GM12878 (cell line): ENCODE measurements around the gene DBNL. TPM values are rescaled to one million over a fixed set of nuclear protein-coding genes. Genes with fewer than 3 reads are reported as not detected.

Source experiments
- ATAC-seq: fragments of 200-7000 bp; cut with Tn5 transposase; 3 replicates; pipeline ENCODE4 v1.9.1; 2020; ENCODE audit warnings: mild to moderate bottlenecking, moderate library complexity
- BruUV-seq: library from RNA; stranded (reverse); fragments of 400-500 nt; replicated peaks from 2 replicates; lab custom pipeline; 2021; lab: Mats Ljungman, UMichigan
- CTCF ChIA-PET: fragments of 300-600 bp; sonication (Branson Sonifier 250); formaldehyde crosslinking; extraction: SDS; loops from one replicate; lab custom pipeline; 2021; ENCODE audit warnings: inconsistent platforms; lab: Yijun Ruan, JAX
- POLR2A ChIA-PET: fragments of 350-600 bp; formaldehyde crosslinking; extraction: SDS; loops from one replicate; lab custom pipeline; 2021; ENCODE audit warnings: inconsistent platforms; lab: Charles Lee
- RAD21 ChIA-PET: fragments of 300-600 bp; sonication (Branson Sonifier 250); formaldehyde crosslinking; loops from one replicate; lab custom pipeline; 2023; ENCODE audit warnings: antibody characterized with exemption; ENCODE audit not compliant: unreplicated experiment; lab: Charles Lee
- SMC1A ChIA-PET: fragments of 300-600 bp; sonication (Branson Sonifier 250); formaldehyde crosslinking; loops from one replicate; lab custom pipeline; 2023; ENCODE audit not compliant: unreplicated experiment, uncharacterized antibody; lab: Charles Lee
- DNase-seq: peaks from one replicate; pipeline ENCODE4 v3.0.0-alpha.2; 2011; ENCODE audit warnings: low read depth, low spot score
- FAIRE-seq: peaks from 3 replicates; lab custom pipeline; 2011; peaks lifted over from hg19 to GRCh38; lab: Jason Lieb, UNC
- H2AFZ ChIP-seq: 2 replicates; pipeline ENCODE4 v1.6.0; 2011; ENCODE audit warnings: low read depth, low read length, control low read depth; ENCODE audit not compliant: control insufficient read depth
- H3K27ac ChIP-seq: 2 replicates; pipeline ENCODE4 v1.5.1; 2011; ENCODE audit warnings: control low read depth; ENCODE audit not compliant: control insufficient read depth, insufficient read depth
- H3K27me3 ChIP-seq, 2 experiments: replicated peaks in 1 of 2; 2 replicates each; pipeline versions ENCODE4 v1.6.0 to v1.6.1; 2011; ENCODE audit warnings: low read length in 1 of 2; ENCODE audit not compliant: control insufficient read depth in 2 of 2, insufficient read depth in 2 of 2
- H3K36me3 ChIP-seq, 2 experiments: 2 replicates each; pipeline ENCODE4 v1.5.1; 2011; ENCODE audit warnings: low read length in 1 of 2; ENCODE audit not compliant: control insufficient read depth in 2 of 2, insufficient read depth in 2 of 2
- H3K4me1 ChIP-seq: 2 replicates; pipeline ENCODE4 v1.6.1; 2011; ENCODE audit warnings: mild to moderate bottlenecking, low read length, moderate library complexity, mixed read lengths; ENCODE audit not compliant: control insufficient read depth, insufficient read depth
- H3K4me2 ChIP-seq: 2 replicates; pipeline ENCODE4 v1.6.0; 2011; ENCODE audit warnings: control low read depth; ENCODE audit not compliant: control insufficient read depth, insufficient read depth
- H3K4me3 ChIP-seq: fragments of 200-600 bp; sonication (generic); 2 replicates; pipeline ENCODE4 v1.5.1; 2016
- H3K79me2 ChIP-seq: 2 replicates; pipeline ENCODE4 v1.6.0; 2011; ENCODE audit warnings: low read length; ENCODE audit not compliant: control insufficient read depth, insufficient read depth
- H3K9ac ChIP-seq: 2 replicates; pipeline ENCODE4 v1.8.0; 2011; ENCODE audit warnings: low read length, control low read depth, mixed read lengths; ENCODE audit not compliant: control insufficient read depth, insufficient read depth
- H3K9me3 ChIP-seq: replicated peaks from 3 replicates; pipeline ENCODE4 v1.5.1; 2011; ENCODE audit warnings: mild to moderate bottlenecking, low read length; ENCODE audit not compliant: control insufficient read depth, insufficient read depth
- H4K20me1 ChIP-seq: 2 replicates; pipeline ENCODE4 v1.6.0; 2011; ENCODE audit not compliant: control insufficient read depth, insufficient read depth
- CHD2 ChIP-seq: IDR thresholded peaks from 2 replicates; pipeline ENCODE4 v1.6.1; 2011; ENCODE audit warnings: low read depth, low read length, improper control_type of control experiment, borderline replicate concordance
- ESRRA ChIP-seq: IDR thresholded peaks from 2 replicates; pipeline ENCODE4 v1.6.1; 2012; ENCODE audit warnings: mild to moderate bottlenecking, low read length, improper control_type of control experiment
- EZH2 ChIP-seq: IDR thresholded peaks from 2 replicates; pipeline ENCODE4 v1.6.1; 2012; ENCODE audit warnings: low read depth, mild to moderate bottlenecking, control low read depth, inconsistent platforms, low read length, borderline replicate concordance; ENCODE audit not compliant: control insufficient read depth
- IKZF2 ChIP-seq, 2 experiments: fragments of 450-650 bp; IDR thresholded peaks; 2 replicates each; pipeline ENCODE4 v1.6.1; 2017; ENCODE audit warnings: mild to moderate bottlenecking in 2 of 2, moderate library complexity in 2 of 2
- KDM1A ChIP-seq: fragments of 200-600 bp; sonication (generic); IDR thresholded peaks from 2 replicates; pipeline ENCODE4 v1.6.1; 2016; ENCODE audit warnings: borderline replicate concordance
- MTA2 ChIP-seq: fragments of 450-650 bp; IDR thresholded peaks from 2 replicates; pipeline ENCODE4 v1.6.1; 2016; ENCODE audit warnings: low read depth, mild to moderate bottlenecking, moderate library complexity
- MYC ChIP-seq: IDR thresholded peaks from 2 replicates; pipeline ENCODE4 v1.6.1; 2011; ENCODE audit warnings: mild to moderate bottlenecking, low read length, moderate library complexity, inconsistent platforms; ENCODE audit not compliant: insufficient read depth, insufficient replicate concordance, insufficient read length, severe bottlenecking
- NRF1 ChIP-seq: conservative IDR thresholded peaks from 2 replicates; pipeline ENCODE4 v1.6.1; 2011; ENCODE audit warnings: mild to moderate bottlenecking, low read depth, low read length, improper control_type of control experiment
- PBX3 ChIP-seq: IDR thresholded peaks from 2 replicates; pipeline ENCODE4 v1.6.1; 2011; ENCODE audit warnings: mild to moderate bottlenecking, low read depth, low read length, moderate library complexity; ENCODE audit not compliant: insufficient replicate concordance
- POLR2AphosphoS2 ChIP-seq: IDR thresholded peaks from 2 replicates; pipeline ENCODE4 v1.6.1; 2011; ENCODE audit warnings: low read depth, mild to moderate bottlenecking, low read length, improper control_type of control experiment, moderate library complexity
- TBL1XR1 ChIP-seq: IDR thresholded peaks from 2 replicates; pipeline ENCODE4 v1.6.1; 2012; ENCODE audit warnings: low read depth, low read length, improper control_type of control experiment
- ZBED1 ChIP-seq: IDR thresholded peaks from 2 replicates; pipeline ENCODE4 v1.6.1; 2016; ENCODE audit warnings: borderline replicate concordance
- WGBS: methylation state at CpG from one replicate; pipeline ENCODE4 v1.1.6; 2016; ENCODE audit warnings: low lambda C conversion rate; ENCODE audit not compliant: insufficient replicate concordance, insufficient coverage; ENCODE audit errors: missing lambda C conversion rate; 5-methylcytosine and 5-hydroxymethylcytosine counted together
- in situ Hi-C: fragments of 300-500 bp; cut with MboI; formaldehyde crosslinking; loops from 9 replicates; pipeline ENCODE4 v1.14.3; 2018; ENCODE audit warnings: mixed read lengths
- intact Hi-C: fragments of 100-400 bp; cut with micrococcal nuclease; formaldehyde crosslinking; loops from one replicate; pipeline ENCODE4 v1.14.2; 2022; ENCODE audit not compliant: unreplicated experiment
- polyA plus RNA-seq, 11 experiments: library from polyadenylated mRNA; depleted of rRNA in 4 of 11; unstranded in 6 of 11; stranded (reverse) in 5 of 11; fragments of >200 nt; fragmentation: Nextera tagmentation in 4 of 11; fragmentation: Illumina TruSeq in 1 of 11; extraction: Ambion mirVana in 4 of 11; extraction: Trizol in 1 of 11; gene quantifications; 1 replicate in 1 of 11; 2 replicates in 10 of 11; pipeline versions ENCODE4 v1.2.1 to v1.2.3, GENCODE V29; 2011 to 2016; ENCODE audit warnings: inconsistent platforms in 2 of 11, missing spikeins in 2 of 11, low read depth in 1 of 11
- total RNA-seq, 4 experiments: library from RNA; depleted of rRNA in 3 of 4; stranded (reverse); fragments of >200 nt in 3 of 4; fragmentation: Illumina TruSeq in 1 of 4; extraction: Trizol in 1 of 4; gene quantifications; 2 replicates each; pipeline versions ENCODE4 v1.2.1 to v1.2.3, GENCODE V29; 2013 to 2021

The DBNL gene
- total and polyA plus RNA-seq, 10 of the 15 experiments (the other 5 are each of a cell fraction or from before 2014, with no cell fraction given) = 4.1 to 179 (median 84.3) TPM

GRCh38 chr7:44103566-44103922 lies 59.0 kb downstream of the DBNL start:
- no peaks in the 10 kb centered on the region for H3K79me2 ChIP-seq
- no peak overlapping the region for H3K4me3 ChIP-seq
- no peaks in the 10 kb centered on the region for H3K4me1 ChIP-seq
- ChIA-PET CTCF (no interaction called here), POLR2A (no interaction called here), RAD21 (no interaction called here), SMC1A (no interaction called here)
- H3K27ac ChIP-seq = no peak overlapping the region
- intact Hi-C loops (no loop called here), in situ Hi-C loops (no loop called here)
- H3K9ac ChIP-seq = no peak overlapping the region
- no peak overlapping the region for H3K4me2 ChIP-seq
- WGBS = 75% methylated on average over 8 of the region's 8 CpGs
- no peak overlapping the region for H2AFZ ChIP-seq
- no peak for FAIRE-seq
- no peaks in the 10 kb centered on the region for H4K20me1 ChIP-seq
- no peak for DNase-seq
- no peaks in the 10 kb centered on the region for H3K36me3 ChIP-seq
- H3K27me3 ChIP-seq = peaks cover 11 to 15% of the 10 kb centered on the region in 2 experiments
- ATAC-seq = no peak
- TF ChIP-seq TBL1XR1 (no peak), POLR2AphosphoS2 (no peak), NRF1 (no peak), KDM1A (no peak), IKZF2 (IDR thresholded peaks at IDR 0.05) (no peak), MTA2 (no peak), ESRRA (no peak), EZH2 (no peak), ZBED1 (no peak), CHD2 (no peak), MYC (no peak), PBX3 (no peak)
- no TSS peak for BruUV-seq
- H3K9me3 ChIP-seq = no peaks in the 10 kb centered on the region
